KMS-11 (cell line): ENCODE measurements around the gene SRP9.

Experiments
- H2AFZ ChIP-seq: fragments of 200-600 bp; sonication (generic); 2 replicates; pipeline ENCODE4 v1.6.1; 2016; ENCODE audit warnings: antibody characterized with exemption, mixed run types, low read depth
- H3K27ac ChIP-seq: fragments of 200-600 bp; sonication (generic); 2 replicates; pipeline ENCODE4 v1.6.1; 2016; ENCODE audit warnings: mild to moderate bottlenecking, mixed run types
- H3K27me3 ChIP-seq: fragments of 200-600 bp; sonication (generic); 2 replicates; pipeline ENCODE4 v1.6.1; 2017; ENCODE audit warnings: mild to moderate bottlenecking, low read depth, mixed run types, moderate library complexity; ENCODE audit not compliant: insufficient read depth
- H3K36me3 ChIP-seq: fragments of 200-600 bp; sonication (generic); 2 replicates; pipeline ENCODE4 v1.6.1; 2017; ENCODE audit warnings: mild to moderate bottlenecking, mixed run types; ENCODE audit not compliant: insufficient read depth
- H3K4me1 ChIP-seq: fragments of 200-600 bp; sonication (generic); 2 replicates; pipeline ENCODE4 v1.6.1; 2016; ENCODE audit warnings: mild to moderate bottlenecking, low read depth, mixed run types; ENCODE audit not compliant: poor library complexity, severe bottlenecking
- H3K4me2 ChIP-seq: fragments of 200-600 bp; sonication (generic); 2 replicates; pipeline ENCODE4 v1.7.0; 2016; ENCODE audit warnings: mild to moderate bottlenecking, mixed run types
- H3K4me3 ChIP-seq: fragments of 200-600 bp; sonication (generic); IDR thresholded peaks from 2 replicates; pipeline ENCODE4 v1.6.1; 2017; ENCODE audit warnings: low read depth, low read length, mixed read lengths; ENCODE audit not compliant: insufficient read depth
- H3K79me2 ChIP-seq: fragments of 200-600 bp; sonication (generic); 2 replicates; pipeline ENCODE4 v1.6.1; 2016; ENCODE audit warnings: low read depth, mixed run types; ENCODE audit not compliant: insufficient read depth
- H3K9ac ChIP-seq: fragments of 200-600 bp; sonication (generic); 2 replicates; pipeline ENCODE4 v1.6.1; 2016; ENCODE audit warnings: mild to moderate bottlenecking, mixed run types
- H4K20me1 ChIP-seq: fragments of 200-600 bp; sonication (generic); 2 replicates; pipeline ENCODE4 v1.6.1; 2016; ENCODE audit warnings: mild to moderate bottlenecking, mixed run types; ENCODE audit not compliant: insufficient read depth
- TF ChIP-seq, protein P1 (sequence below): fragments of 200-600 bp; sonication (generic); conservative IDR thresholded peaks from 2 replicates; pipeline ENCODE4 v1.6.1; 2017; ENCODE audit warnings: low read depth, mild to moderate bottlenecking, antibody characterized with exemption, low read length, moderate library complexity, mixed read lengths

The SRP9 gene

DNA sequence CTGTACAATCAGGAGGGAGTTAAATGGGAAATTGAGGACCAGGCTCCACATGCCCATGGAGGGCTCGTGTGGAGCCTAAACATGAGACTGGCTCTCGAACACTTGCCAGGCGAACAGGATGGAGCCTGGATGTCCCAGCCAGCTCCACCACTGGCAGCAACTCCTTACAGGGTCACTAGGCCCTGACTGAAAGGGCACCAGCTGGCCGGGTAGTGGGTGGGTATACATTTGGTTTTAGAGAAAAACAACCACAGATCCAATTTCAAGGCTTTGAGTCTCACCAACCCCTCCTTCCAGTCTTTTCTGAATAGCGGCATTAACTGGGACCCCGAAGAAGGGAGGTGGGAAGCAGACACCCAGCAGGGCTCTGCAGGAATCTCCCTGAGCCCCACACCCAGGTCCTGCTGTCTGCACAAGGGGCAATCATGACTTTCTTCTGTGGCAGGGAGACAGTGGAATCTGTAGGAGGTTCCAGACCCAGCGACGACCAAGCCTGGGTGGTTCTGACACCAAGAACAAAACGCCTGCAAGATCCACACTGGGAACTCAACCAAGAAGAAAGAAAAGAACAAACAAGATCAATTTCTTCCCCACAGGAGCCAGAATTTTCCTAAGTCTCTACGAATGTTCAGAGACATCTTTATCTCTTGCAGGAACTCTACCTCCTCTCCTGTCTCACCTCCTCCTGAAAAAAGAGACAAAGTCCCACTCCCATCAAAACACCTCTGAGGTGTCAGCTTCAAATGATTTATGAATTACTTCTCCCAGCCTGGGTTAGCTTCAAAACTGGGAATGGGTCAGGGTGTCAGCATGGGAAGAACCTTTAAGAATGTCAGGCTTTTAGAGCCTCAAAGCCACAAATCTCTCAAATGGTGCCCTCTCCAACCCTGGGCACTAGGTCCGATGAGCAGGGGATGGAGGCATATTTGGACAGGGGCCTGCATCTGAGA is 26.5 kb upstream of the SRP9 start:
- Histone ChIP-seq H3K36me3 (no peaks in the 10 kb centered on the region), H2AFZ (no peak overlapping the region), H3K27ac (no peak overlapping the region), H3K4me2 (no peak overlapping the region), H3K79me2 (no peaks in the 10 kb centered on the region), H3K27me3 (no peaks in the 10 kb centered on the region), H4K20me1 (no peaks in the 10 kb centered on the region), H3K9ac (no peak overlapping the region), H3K4me3 (no peak overlapping the region), H3K4me1 (peaks cover 12% of the 10 kb centered on the region)
- TF ChIP-seq, protein P1, sequence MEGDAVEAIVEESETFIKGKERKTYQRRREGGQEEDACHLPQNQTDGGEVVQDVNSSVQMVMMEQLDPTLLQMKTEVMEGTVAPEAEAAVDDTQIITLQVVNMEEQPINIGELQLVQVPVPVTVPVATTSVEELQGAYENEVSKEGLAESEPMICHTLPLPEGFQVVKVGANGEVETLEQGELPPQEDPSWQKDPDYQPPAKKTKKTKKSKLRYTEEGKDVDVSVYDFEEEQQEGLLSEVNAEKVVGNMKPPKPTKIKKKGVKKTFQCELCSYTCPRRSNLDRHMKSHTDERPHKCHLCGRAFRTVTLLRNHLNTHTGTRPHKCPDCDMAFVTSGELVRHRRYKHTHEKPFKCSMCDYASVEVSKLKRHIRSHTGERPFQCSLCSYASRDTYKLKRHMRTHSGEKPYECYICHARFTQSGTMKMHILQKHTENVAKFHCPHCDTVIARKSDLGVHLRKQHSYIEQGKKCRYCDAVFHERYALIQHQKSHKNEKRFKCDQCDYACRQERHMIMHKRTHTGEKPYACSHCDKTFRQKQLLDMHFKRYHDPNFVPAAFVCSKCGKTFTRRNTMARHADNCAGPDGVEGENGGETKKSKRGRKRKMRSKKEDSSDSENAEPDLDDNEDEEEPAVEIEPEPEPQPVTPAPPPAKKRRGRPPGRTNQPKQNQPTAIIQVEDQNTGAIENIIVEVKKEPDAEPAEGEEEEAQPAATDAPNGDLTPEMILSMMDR: no peak

DNA sequence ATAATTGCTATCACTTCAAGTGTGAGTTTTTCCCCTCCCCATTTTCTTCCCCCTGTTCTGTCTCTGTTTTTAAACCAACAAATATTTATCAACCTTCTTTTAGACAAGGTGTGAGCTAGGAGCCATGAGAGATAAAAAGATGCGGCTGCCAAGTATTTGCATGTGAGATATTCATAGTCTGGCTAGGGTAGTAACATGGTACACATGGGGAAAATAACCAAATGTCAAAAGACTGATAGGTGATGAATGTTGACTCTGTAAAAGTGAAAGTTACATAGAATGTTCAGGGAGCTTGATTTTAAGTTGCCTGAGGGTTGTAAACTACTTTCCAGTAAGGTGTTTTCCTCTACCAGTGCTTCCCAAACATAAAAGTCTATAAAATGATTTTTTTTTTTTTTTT is 25.4 kb upstream of the SRP9 start:
- H3K4me2 ChIP-seq: no peak overlapping the region
- H3K27ac ChIP-seq: no peak overlapping the region

DNA sequence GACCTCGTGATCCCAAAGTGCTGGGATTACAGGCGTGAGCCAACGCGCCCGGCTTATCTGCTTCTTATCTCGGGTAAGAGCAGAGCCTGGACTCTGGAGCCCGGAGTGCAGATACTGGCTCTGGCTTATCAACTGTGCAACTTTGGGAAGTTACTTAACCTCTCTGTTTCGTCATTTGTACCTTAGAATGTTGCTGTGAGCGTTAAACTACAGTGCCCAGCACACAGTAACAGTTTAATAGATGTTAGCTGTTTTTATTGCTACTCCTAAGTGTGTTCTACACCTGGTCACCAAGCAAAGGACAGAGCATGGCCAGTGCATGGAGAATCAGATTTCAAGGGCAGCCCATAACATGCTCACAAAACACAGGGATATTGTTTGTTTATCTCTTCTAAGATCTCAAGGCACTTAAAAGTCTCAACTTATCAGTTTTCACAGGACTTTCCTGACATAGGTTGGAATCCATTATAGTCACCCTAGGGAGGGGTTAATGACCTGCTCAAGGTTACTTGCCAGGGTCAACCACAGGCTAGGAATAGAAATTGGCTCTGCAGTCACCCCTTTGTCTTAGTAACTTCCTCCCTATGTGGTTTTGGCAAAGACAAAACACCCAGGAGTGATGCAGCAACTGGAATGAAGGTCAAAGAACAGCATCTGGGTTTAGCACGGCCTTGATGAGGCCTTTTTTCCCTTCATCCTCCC is 22.5 kb upstream of the SRP9 start:
- TF ChIP-seq, protein P1: no peak
- Histone ChIP-seq H4K20me1 (no peaks in the 10 kb centered on the region), H3K4me3 (no peak overlapping the region), H3K79me2 (no peaks in the 10 kb centered on the region), H3K4me2 (peak overlapping the region; percentile 1; the same call in 1 of the 2 replicates), H3K27ac (no peak overlapping the region), H2AFZ (0 out of 2 replicates have a peak overlapping the region, but pooled peaks have one; percentile 24), H3K36me3 (no peaks in the 10 kb centered on the region), H3K9ac (no peak overlapping the region), H3K4me1 (peaks cover 12% of the 10 kb centered on the region), H3K27me3 (no peaks in the 10 kb centered on the region)

More for the DNA sequence above, 25.4 kb upstream of the SRP9 start:
- Histone ChIP-seq H3K27me3 (no peaks in the 10 kb centered on the region), H3K4me1 (peaks cover 12% of the 10 kb centered on the region), H2AFZ (no peak overlapping the region), H3K36me3 (no peaks in the 10 kb centered on the region), H4K20me1 (no peaks in the 10 kb centered on the region), H3K9ac (no peak overlapping the region), H3K4me3 (no peak overlapping the region), H3K79me2 (no peaks in the 10 kb centered on the region)
- TF ChIP-seq, protein P1: no peak

DNA sequence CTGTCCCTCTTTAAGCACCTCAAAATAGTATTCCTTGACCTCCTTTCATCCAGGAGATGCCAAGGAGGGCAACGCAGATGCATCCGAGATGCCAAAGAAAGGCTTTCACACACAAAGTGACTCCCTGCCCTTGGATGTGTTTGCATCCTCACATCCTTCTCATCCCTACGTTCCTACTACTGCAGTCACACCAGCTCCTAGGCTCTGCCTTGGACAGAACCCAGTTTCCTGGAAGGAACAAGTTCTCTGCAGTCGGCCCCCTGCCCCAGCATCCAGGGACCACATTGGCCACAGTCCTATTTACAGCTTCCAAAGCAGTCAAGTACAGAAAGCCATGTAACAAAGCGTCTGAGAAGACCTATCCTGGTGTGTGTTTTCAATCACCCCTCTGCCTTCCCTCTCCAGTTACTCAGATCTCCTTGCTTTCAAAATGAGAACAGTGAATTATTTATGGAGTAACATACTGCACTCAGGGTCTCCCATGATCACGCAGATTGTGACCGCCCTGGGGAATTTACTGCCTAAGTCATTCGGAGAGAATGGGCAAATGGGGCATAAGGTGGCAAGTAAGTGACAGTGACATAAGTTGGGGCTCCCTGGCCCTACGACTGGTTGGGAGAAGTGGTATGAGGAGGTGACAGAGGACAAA is 21.8 kb upstream of the SRP9 start:
- Histone ChIP-seq H3K4me1 (peaks cover 12% of the 10 kb centered on the region), H4K20me1 (no peaks in the 10 kb centered on the region), H3K27me3 (no peaks in the 10 kb centered on the region), H3K4me2 (peak overlapping the region; percentile 1; the same call in 1 of the 2 replicates), H3K4me3 (no peak overlapping the region), H3K9ac (no peak overlapping the region), H3K27ac (no peak overlapping the region), H3K79me2 (no peaks in the 10 kb centered on the region), H2AFZ (0 out of 2 replicates have a peak overlapping the region, but pooled peaks have one; percentile 24), H3K36me3 (no peaks in the 10 kb centered on the region)
- TF ChIP-seq, protein P1: no peak
